GM23338 (cell line): ENCODE data around the gene FLOT1. TPM values are rescaled to one million over a fixed set of nuclear protein-coding genes. Genes with fewer than 3 reads are reported as not detected.

Source experiments
- ATAC-seq: fragments of 200-7000 bp; cut with Tn5 transposase; 3 replicates; pipeline ENCODE4 v1.9.1; 2020
- DNase-seq: peaks from one replicate; pipeline ENCODE4 v3.0.0-alpha.2; 2015; ENCODE audit warnings: low spot score
- H2AFZ ChIP-seq: fragments of 200-600 bp; sonication (generic); 2 replicates; pipeline ENCODE4 v1.8.0; 2016; ENCODE audit warnings: antibody characterized with exemption, mild to moderate bottlenecking, moderate library complexity
- H3F3A ChIP-seq: fragments of 200-600 bp; sonication (generic); replicated peaks from 2 replicates; pipeline ENCODE4 v1.8.0; 2017; ENCODE audit warnings: antibody characterized with exemption, mixed run types, low read depth
- H3K27ac ChIP-seq: fragments of 200-600 bp; sonication (generic); 2 replicates; pipeline ENCODE4 v1.6.1; 2016; ENCODE audit warnings: low read depth
- H3K27me3 ChIP-seq: fragments of 200-600 bp; sonication (generic); 2 replicates; pipeline ENCODE4 v1.8.0; 2016; ENCODE audit warnings: mild to moderate bottlenecking, mixed run types, moderate library complexity; ENCODE audit not compliant: insufficient read depth
- H3K36me3 ChIP-seq: fragments of 200-600 bp; sonication (generic); 2 replicates; pipeline ENCODE4 v1.8.0; 2016; ENCODE audit warnings: mild to moderate bottlenecking; ENCODE audit not compliant: insufficient read depth
- H3K4me1 ChIP-seq: fragments of 200-600 bp; sonication (generic); 2 replicates; pipeline ENCODE4 v1.8.0; 2016; ENCODE audit warnings: mild to moderate bottlenecking, moderate library complexity; ENCODE audit not compliant: insufficient read depth
- H3K4me2 ChIP-seq: fragments of 200-600 bp; sonication (generic); 2 replicates; pipeline ENCODE4 v1.7.1; 2017; ENCODE audit warnings: mixed run types
- H3K4me3 ChIP-seq: fragments of 200-600 bp; sonication (generic); 2 replicates; pipeline ENCODE4 v1.6.1; 2016; ENCODE audit warnings: mixed run types
- H3K79me2 ChIP-seq: fragments of 200-600 bp; sonication (generic); replicated peaks from 2 replicates; pipeline ENCODE4 v1.8.0; 2017; ENCODE audit warnings: mild to moderate bottlenecking; ENCODE audit not compliant: insufficient read depth
- H3K9me2 ChIP-seq: fragments of 200-600 bp; sonication (generic); 2 replicates; pipeline ENCODE4 v1.8.0; 2017; ENCODE audit not compliant: insufficient read depth
- H4K20me1 ChIP-seq: fragments of 200-600 bp; sonication (generic); replicated peaks from 2 replicates; pipeline ENCODE4 v1.8.0; 2017; ENCODE audit warnings: mild to moderate bottlenecking; ENCODE audit not compliant: insufficient read depth
- H3K27ac Mint-ChIP-seq: 2 replicates; pipeline ENCODE4 v1.8.0; 2020; ENCODE audit warnings: inconsistent platforms, mild to moderate bottlenecking, moderate library complexity, mixed read lengths
- H3K27me3 Mint-ChIP-seq: 3 replicates; pipeline ENCODE4 v1.8.0; 2022; ENCODE audit warnings: low read depth, mild to moderate bottlenecking, moderate library complexity, mixed read lengths, inconsistent platforms; ENCODE audit not compliant: insufficient read depth, poor library complexity
- H3K36me3 Mint-ChIP-seq: 3 replicates; pipeline ENCODE4 v1.8.0; 2021; ENCODE audit warnings: low read depth, mild to moderate bottlenecking, inconsistent platforms, moderate library complexity, mixed read lengths
- H3K4me1 Mint-ChIP-seq: 3 replicates; pipeline ENCODE4 v1.8.0; 2020; ENCODE audit warnings: mild to moderate bottlenecking, inconsistent platforms, mixed read lengths
- H3K4me3 Mint-ChIP-seq: 3 replicates; pipeline ENCODE4 v1.8.0; 2021; ENCODE audit warnings: moderate library complexity, mild to moderate bottlenecking, inconsistent platforms, mixed read lengths
- H3K9me3 Mint-ChIP-seq: 3 replicates; pipeline ENCODE4 v1.8.0; 2020; ENCODE audit warnings: moderate library complexity, mild to moderate bottlenecking, inconsistent platforms, mixed read lengths
- CREB1 ChIP-seq: fragments of 250-450 bp; sonication (Bioruptor Pico); IDR thresholded peaks from 2 replicates; pipeline ENCODE4 v1.5.0; 2020; ENCODE audit warnings: low read depth, mild to moderate bottlenecking, moderate library complexity
- CTCF ChIP-seq, 2 experiments: fragments of 200-600 bp in 1 of 2; sonication (generic) in 1 of 2; conservative IDR thresholded peaks; 2 replicates each; pipeline versions ENCODE4 v1.5.1 to v1.6.1; 2016 to 2017; ENCODE audit warnings: antibody characterized with exemption in 2 of 2, low read depth in 2 of 2, mild to moderate bottlenecking in 2 of 2, moderate library complexity in 1 of 2
- EZH2 ChIP-seq: fragments of 200-600 bp; sonication (generic); IDR thresholded peaks from one replicate; pipeline ENCODE4 v1.8.0; 2017; ENCODE audit warnings: antibody characterized with exemption, mild to moderate bottlenecking, low read depth; ENCODE audit not compliant: unreplicated experiment
- EZH2phosphoT487 ChIP-seq: fragments of 200-600 bp; sonication (generic); IDR thresholded peaks from one replicate; pipeline ENCODE4 v1.8.1; 2018; ENCODE audit warnings: antibody characterized with exemption; ENCODE audit not compliant: unreplicated experiment
- JUNB ChIP-seq: IDR thresholded peaks from one replicate; pipeline ENCODE4 v1.6.1; 2016; ENCODE audit warnings: antibody characterized with exemption; ENCODE audit not compliant: unreplicated experiment
- NANOG ChIP-seq: IDR thresholded peaks from 2 replicates; pipeline ENCODE4 v1.6.1; 2016; ENCODE audit warnings: antibody characterized with exemption, borderline replicate concordance
- POLR2AphosphoS5 ChIP-seq: IDR thresholded peaks from 2 replicates; pipeline ENCODE4 v1.6.1; 2016; ENCODE audit warnings: antibody characterized with exemption, low read depth
- ZNF331 ChIP-seq: fragments of 250-450 bp; sonication (Bioruptor Pico); IDR thresholded peaks from 2 replicates; pipeline ENCODE4 v1.5.0; 2020; ENCODE audit warnings: low read depth, mild to moderate bottlenecking, moderate library complexity
- polyA plus RNA-seq: library from polyadenylated mRNA; unstranded; fragments of >200 nt; fragmentation: Nextera tagmentation; extraction: Ambion mirVana; gene quantifications from 2 replicates; pipeline ENCODE4 v1.2.1, GENCODE V29; 2016
- total RNA-seq: library from RNA; depleted of rRNA; stranded (reverse); fragments of >200 nt; shearing (Covaris generic); gene quantifications from 2 replicates; pipeline ENCODE4 v1.2.3, GENCODE V29; 2014
- TF ChIP-seq, protein P1 (sequence below): IDR thresholded peaks from one replicate; pipeline ENCODE4 v1.6.1; 2018; ENCODE audit warnings: antibody characterized with exemption; ENCODE audit not compliant: unreplicated experiment
- TF ChIP-seq, protein P2 (sequence below): IDR thresholded peaks from 2 replicates; pipeline ENCODE4 v1.6.1; 2016; ENCODE audit warnings: antibody characterized with exemption

Gene FLOT1
- total and polyA plus RNA-seq, 2 experiments from 2014 or later, result 72.2 to 94.5 TPM

DNA sequence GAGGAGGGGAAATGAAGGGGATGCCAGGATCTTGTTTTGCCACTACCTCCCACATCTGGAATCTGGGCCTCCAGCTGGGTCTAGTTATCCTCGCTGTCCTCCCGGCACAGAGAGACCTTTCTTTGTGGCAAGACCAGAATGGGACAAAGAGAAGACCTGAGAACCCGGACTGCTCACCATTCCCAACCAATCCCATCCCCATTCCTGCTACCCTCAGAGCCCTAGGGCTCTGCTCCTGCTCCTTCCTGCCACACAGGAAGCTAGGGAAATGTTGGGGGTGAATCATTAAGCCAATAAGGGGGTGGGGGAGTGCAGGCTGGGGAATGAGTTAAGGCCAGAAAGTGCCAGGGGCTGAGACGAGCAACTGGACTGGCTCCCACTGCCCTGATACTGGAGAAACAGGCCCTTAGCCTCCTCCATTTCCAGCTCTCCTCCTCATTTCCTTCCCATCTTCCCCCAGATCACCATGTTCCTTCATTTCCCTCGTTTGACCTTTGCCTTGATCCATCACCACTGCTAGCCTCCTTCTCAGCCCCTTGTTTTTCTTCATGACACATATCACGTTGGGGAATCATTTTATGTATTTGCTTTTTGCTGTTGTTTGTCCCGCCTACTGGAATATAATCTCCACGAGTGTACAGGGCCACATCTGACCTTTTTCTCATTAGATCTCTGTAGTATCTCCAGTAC, 6.5 kb upstream of the FLOT1 start (continued):
- TF ChIP-seq, protein P1, sequence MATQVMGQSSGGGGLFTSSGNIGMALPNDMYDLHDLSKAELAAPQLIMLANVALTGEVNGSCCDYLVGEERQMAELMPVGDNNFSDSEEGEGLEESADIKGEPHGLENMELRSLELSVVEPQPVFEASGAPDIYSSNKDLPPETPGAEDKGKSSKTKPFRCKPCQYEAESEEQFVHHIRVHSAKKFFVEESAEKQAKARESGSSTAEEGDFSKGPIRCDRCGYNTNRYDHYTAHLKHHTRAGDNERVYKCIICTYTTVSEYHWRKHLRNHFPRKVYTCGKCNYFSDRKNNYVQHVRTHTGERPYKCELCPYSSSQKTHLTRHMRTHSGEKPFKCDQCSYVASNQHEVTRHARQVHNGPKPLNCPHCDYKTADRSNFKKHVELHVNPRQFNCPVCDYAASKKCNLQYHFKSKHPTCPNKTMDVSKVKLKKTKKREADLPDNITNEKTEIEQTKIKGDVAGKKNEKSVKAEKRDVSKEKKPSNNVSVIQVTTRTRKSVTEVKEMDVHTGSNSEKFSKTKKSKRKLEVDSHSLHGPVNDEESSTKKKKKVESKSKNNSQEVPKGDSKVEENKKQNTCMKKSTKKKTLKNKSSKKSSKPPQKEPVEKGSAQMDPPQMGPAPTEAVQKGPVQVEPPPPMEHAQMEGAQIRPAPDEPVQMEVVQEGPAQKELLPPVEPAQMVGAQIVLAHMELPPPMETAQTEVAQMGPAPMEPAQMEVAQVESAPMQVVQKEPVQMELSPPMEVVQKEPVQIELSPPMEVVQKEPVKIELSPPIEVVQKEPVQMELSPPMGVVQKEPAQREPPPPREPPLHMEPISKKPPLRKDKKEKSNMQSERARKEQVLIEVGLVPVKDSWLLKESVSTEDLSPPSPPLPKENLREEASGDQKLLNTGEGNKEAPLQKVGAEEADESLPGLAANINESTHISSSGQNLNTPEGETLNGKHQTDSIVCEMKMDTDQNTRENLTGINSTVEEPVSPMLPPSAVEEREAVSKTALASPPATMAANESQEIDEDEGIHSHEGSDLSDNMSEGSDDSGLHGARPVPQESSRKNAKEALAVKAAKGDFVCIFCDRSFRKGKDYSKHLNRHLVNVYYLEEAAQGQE, result no peak
- no peak for TF ChIP-seq POLR2AphosphoS5
- TF ChIP-seq NANOG, result no peak
- TF ChIP-seq CREB1, result no peak
- TF ChIP-seq EZH2, result no peak
- no peak for TF ChIP-seq ZNF331 (CRISPR knock-in tag)

DNA sequence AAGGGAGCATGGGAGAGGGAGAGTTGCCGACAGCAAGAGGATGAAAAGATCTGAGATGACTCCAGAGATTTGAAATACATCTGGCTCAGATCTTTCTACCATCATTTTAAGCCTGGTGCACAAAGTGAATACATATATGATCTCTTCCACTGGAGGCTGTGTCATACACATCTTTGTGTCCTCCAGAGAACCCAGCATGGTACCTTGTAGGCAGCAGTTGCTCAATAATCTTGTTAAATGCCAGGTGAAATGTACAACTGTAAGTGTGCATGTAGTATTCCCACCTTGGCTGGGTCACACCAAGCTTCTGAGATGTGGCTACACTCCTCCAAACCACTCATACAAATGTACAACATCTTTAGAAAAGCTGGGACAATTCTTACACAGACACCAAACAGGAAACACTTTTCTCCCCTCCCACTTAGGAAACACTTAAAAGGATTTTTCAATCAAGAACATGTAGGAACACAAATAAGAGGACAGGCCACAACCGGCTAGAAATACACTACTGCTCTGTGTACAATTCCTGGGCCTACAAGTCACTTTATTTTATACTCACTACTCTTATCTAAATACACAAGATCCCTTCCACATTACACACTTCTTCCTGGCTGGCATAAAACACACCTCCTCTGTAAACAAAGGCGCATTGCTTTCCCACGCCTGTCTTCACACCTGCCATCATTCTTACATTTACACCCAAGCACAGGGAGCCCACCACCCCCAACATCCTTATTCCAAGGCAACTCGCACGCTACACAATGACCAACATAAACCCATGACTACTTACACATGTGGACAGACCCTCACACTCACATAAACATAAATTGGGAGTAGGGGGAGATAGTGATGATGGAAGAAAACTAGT, 5.6 kb upstream of the FLOT1 start:
- H3K27me3 ChIP-seq, result peaks cover 7% of the 10 kb centered on the region
- peaks cover 14% of the 10 kb centered on the region for H3K4me1 ChIP-seq
- H4K20me1 ChIP-seq, result peaks cover 4% of the 10 kb centered on the region
- peaks cover 9% of the 10 kb centered on the region for H3F3A ChIP-seq
- H3K27ac Mint-ChIP-seq, result no peak overlapping the region
- no peaks in the 10 kb centered on the region; the same call in 2 of the 3 replicates for H3K9me3 Mint-ChIP-seq
- H3K79me2 ChIP-seq, result 0 out of 2 replicates have a peak, but pooled peaks cover 4% of the 10 kb centered on the region
- H3K36me3 Mint-ChIP-seq, result peaks cover 4% of the 10 kb centered on the region
- no peak for ATAC-seq
- no peaks in the 10 kb centered on the region for H3K9me2 ChIP-seq
- no peak overlapping the region for H3K27ac ChIP-seq
- H2AFZ ChIP-seq, result peak overlapping the region; percentile 43; the same call in 1 of the 2 replicates
- no peak for DNase-seq
- H3K4me3 Mint-ChIP-seq, result no peak overlapping the region
- peaks cover 20% of the 10 kb centered on the region for H3K27me3 Mint-ChIP-seq
- H3K4me1 Mint-ChIP-seq, result peaks cover 20% of the 10 kb centered on the region
- H3K4me2 ChIP-seq, result no peak overlapping the region
- H3K36me3 ChIP-seq, result no peaks in the 10 kb centered on the region
- no peak overlapping the region for H3K4me3 ChIP-seq
- TF ChIP-seq, protein P2, sequence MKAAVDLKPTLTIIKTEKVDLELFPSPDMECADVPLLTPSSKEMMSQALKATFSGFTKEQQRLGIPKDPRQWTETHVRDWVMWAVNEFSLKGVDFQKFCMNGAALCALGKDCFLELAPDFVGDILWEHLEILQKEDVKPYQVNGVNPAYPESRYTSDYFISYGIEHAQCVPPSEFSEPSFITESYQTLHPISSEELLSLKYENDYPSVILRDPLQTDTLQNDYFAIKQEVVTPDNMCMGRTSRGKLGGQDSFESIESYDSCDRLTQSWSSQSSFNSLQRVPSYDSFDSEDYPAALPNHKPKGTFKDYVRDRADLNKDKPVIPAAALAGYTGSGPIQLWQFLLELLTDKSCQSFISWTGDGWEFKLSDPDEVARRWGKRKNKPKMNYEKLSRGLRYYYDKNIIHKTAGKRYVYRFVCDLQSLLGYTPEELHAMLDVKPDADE, result no peak
- TF ChIP-seq CTCF (conservative IDR thresholded peaks at IDR 0.05; ENCODE audit: low read depth in 2 of 2) (no peak), JUNB (no peak), NANOG (no peak), EZH2phosphoT487 (no peak), POLR2AphosphoS5 (no peak), EZH2 (no peak)
- TF ChIP-seq, protein P1, result no peak
